Measurements from ENCODE around the gene SCN4B. TPM values are rescaled to one million over a fixed set of nuclear protein-coding genes. Genes with fewer than 3 reads are reported as not detected.

The SCN4B gene
- total RNA-seq, 2 donors from 2014 or later: 0.33 to 1.6 TPM

DNA sequence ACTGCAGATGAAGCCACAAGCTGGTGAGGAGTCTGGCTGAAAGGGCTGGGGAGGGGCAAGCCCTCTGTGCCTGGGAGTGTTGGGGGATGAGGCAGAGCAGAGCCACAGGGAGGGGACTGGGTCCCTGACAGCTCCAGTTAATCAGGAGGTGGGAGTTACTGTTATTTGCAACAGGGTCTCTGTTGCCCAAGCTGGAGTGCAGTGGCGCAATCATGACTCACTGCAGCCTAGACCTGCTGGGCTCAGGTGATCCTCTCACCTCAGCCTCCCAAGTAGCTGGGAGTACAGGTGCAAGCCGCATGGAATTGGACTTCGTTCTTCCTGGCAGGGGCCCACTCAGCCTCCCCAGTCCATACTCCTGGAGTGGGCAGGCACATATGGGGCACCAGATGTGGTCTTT lies 16.1 kb upstream of the SCN4B start:
- Histone ChIP-seq H3K4me3 (no peak overlapping the region), H3K4me1 (peaks cover 7% of the 10 kb centered on the region), H3K36me3 (replicated peaks in 1 of 2; ENCODE audit: insufficient read depth in 1 of 2, low read depth in 2 of 2) (no peaks in the 10 kb centered on the region), H3K27ac (no peak overlapping the region), H3K27me3 (no peaks in the 10 kb centered on the region), H3K9me3 (no peaks in the 10 kb centered on the region)
- DNase-seq (no peak), ATAC-seq (no peak)
- intact Hi-C loops (cut with DNase I): no loop called here
- TF ChIP-seq, protein P1, sequence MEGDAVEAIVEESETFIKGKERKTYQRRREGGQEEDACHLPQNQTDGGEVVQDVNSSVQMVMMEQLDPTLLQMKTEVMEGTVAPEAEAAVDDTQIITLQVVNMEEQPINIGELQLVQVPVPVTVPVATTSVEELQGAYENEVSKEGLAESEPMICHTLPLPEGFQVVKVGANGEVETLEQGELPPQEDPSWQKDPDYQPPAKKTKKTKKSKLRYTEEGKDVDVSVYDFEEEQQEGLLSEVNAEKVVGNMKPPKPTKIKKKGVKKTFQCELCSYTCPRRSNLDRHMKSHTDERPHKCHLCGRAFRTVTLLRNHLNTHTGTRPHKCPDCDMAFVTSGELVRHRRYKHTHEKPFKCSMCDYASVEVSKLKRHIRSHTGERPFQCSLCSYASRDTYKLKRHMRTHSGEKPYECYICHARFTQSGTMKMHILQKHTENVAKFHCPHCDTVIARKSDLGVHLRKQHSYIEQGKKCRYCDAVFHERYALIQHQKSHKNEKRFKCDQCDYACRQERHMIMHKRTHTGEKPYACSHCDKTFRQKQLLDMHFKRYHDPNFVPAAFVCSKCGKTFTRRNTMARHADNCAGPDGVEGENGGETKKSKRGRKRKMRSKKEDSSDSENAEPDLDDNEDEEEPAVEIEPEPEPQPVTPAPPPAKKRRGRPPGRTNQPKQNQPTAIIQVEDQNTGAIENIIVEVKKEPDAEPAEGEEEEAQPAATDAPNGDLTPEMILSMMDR (IDR thresholded peaks at IDR 0.05): no peak
- no peak for TF ChIP-seq POLR2A (IDR thresholded peaks at IDR 0.05)
- WGBS, 2 donors: 75% methylated on average over 3 of the region's 3 CpGs; no CpG with 5 or more reads in 1 of the 2 donors

DNA sequence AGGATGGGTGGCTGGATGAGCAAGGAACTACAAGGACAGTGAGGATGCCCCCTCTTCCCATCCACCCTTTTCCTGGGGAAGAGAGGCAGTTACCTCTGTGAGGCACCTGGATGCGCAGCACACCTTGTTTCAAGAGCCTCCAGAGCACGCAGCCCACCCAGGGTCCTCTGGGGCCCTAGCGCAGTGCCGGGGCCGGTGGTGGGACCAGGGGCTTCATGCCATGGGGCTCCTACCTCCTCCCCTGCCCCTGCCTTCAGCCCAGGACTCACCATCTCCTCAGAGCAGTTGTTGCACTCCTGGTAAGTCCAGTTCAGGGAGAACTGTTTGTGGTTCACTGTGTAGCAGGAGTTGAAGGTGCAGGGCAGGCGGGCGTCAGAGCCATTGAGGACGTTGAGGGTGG lies 15.7 kb upstream of the SCN4B start:
- Histone ChIP-seq H3K4me1 (peaks cover 7% of the 10 kb centered on the region), H3K36me3 (replicated peaks in 1 of 2; ENCODE audit: insufficient read depth in 1 of 2, low read depth in 2 of 2) (no peaks in the 10 kb centered on the region), H3K27me3 (no peaks in the 10 kb centered on the region), H3K4me3 (no peak overlapping the region), H3K27ac (no peak overlapping the region), H3K9me3 (no peaks in the 10 kb centered on the region)
- WGBS, 2 donors: 50 to 69% methylated on average over 3 to 8 of the region's 8 CpGs
- ATAC-seq: no peak
- intact Hi-C loops (cut with DNase I): no loop called here
- TF ChIP-seq, protein P1 (IDR thresholded peaks at IDR 0.05): no peak
- TF ChIP-seq POLR2A (IDR thresholded peaks at IDR 0.05): no peak
- DNase-seq: no peak

DNA sequence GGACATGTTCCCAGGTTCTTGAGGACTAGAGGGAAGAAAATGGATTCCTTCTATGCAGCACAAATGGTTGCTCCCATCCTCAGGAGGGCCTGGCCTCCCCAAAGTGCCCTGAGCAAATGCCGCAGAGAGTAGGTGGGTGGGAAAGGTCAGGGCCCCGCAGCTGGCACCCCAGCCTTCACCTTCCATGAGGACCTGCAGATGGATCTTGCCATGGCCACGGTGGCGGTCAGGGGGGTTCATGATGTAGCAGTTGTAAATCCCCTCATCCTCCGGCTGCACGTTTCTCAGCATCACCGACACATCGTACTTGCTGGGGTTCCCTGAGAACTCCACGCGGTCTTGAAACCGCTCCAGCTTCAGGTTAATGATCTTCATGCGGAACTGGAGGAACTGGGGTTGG lies 15.3 kb upstream of the SCN4B start:
- WGBS, 2 donors: 76 to 77% methylated on average over 11 to 12 of the region's 12 CpGs
- TF ChIP-seq, protein P1 (IDR thresholded peaks at IDR 0.05): no peak
- no peak for TF ChIP-seq POLR2A (IDR thresholded peaks at IDR 0.05)
- Histone ChIP-seq H3K27me3 (no peaks in the 10 kb centered on the region), H3K27ac (no peak overlapping the region), H3K36me3 (replicated peaks in 1 of 2; ENCODE audit: insufficient read depth in 1 of 2, low read depth in 2 of 2) (no peaks in the 10 kb centered on the region), H3K9me3 (no peaks in the 10 kb centered on the region), H3K4me1 (peaks cover 7% of the 10 kb centered on the region), H3K4me3 (no peak overlapping the region)
- no peak for DNase-seq
- intact Hi-C loops (cut with DNase I): no loop called here
- no peak for ATAC-seq

DNA sequence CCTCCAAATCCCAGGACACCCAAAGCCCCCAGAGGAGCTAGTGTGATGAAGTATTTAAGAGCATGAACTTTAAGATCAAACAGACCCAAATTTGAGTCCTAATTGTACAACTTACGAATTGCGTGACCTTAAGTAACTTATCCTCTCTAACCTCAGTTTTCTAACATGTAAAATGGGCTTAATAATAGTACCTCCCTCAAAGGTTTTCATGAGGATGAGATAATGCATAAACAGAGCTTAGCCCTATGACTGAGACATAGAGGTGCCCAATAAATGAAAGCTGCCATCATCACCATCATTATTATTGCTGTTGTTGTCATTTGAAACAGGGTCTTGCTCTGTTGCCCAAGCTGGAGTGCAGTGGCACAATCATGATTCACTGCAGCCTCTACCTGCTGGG lies 14.6 kb upstream of the SCN4B start:
- H3K4me3 ChIP-seq: no peak overlapping the region
- DNase-seq (no peak), ATAC-seq (no peak)
- intact Hi-C loops (cut with DNase I): no loop called here
- H3K27me3 ChIP-seq: no peaks in the 10 kb centered on the region
- WGBS, 2 donors: 64 to 75% methylated on average over 2 of the region's 2 CpGs
- H3K27ac ChIP-seq: no peak overlapping the region
- H3K4me1 ChIP-seq: peaks cover 7% of the 10 kb centered on the region
- no peaks in the 10 kb centered on the region for H3K9me3 ChIP-seq
- no peaks in the 10 kb centered on the region for H3K36me3 ChIP-seq (replicated peaks in 1 of 2; ENCODE audit: insufficient read depth in 1 of 2, low read depth in 2 of 2)
- TF ChIP-seq, protein P1 (IDR thresholded peaks at IDR 0.05): no peak
- TF ChIP-seq POLR2A (IDR thresholded peaks at IDR 0.05): no peak

DNA sequence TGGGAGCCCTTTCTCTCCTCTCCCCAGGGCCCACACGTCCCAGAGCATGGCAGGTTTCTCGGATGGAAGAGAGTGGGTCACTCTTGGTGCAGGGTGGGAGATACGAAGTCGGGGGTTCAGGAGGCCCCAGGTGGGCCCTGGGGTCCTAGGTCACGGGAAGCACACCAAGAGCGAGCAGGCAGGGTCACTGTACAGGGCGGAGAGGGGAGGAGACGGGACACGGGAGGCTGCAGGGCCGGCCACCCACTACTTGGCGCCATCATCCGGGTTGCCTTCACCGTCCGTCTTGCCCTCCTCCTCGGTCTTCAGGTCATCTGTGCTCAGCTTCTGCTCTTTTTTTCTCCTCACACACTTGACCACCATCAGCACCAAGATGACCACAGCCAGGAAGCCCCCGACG lies 14.0 kb upstream of the SCN4B start:
- Histone ChIP-seq H3K4me3 (no peak overlapping the region), H3K9me3 (no peaks in the 10 kb centered on the region), H3K36me3 (replicated peaks in 1 of 2; ENCODE audit: insufficient read depth in 1 of 2, low read depth in 2 of 2) (no peaks in the 10 kb centered on the region), H3K4me1 (peaks cover 4% of the 10 kb centered on the region), H3K27ac (no peak overlapping the region), H3K27me3 (no peaks in the 10 kb centered on the region)
- TF ChIP-seq, protein P1 (IDR thresholded peaks at IDR 0.05): no peak
- TF ChIP-seq POLR2A (IDR thresholded peaks at IDR 0.05): no peak
- DNase-seq (no peak), ATAC-seq (no peak)
- WGBS, 2 donors: 79 to 81% methylated on average over 17 of the region's 17 CpGs
- intact Hi-C loops (cut with DNase I): no loop called here
